Mesodermal cell (in vitro differentiated cells): Measurements from ENCODE around the gene OTUB1.

ENCODE experiments used
- H3K27ac ChIP-seq: 2 replicates; pipeline ENCODE4 v1.7.0; 2013; ENCODE audit warnings: mild to moderate bottlenecking, low read depth, low read length, moderate library complexity; ENCODE audit not compliant: severe bottlenecking
- H3K36me3 ChIP-seq: 2 replicates; pipeline ENCODE4 v1.7.1; 2013; ENCODE audit warnings: mild to moderate bottlenecking, low read length, moderate library complexity; ENCODE audit not compliant: control insufficient read depth, insufficient read depth
- H3K4me1 ChIP-seq: one replicate; pipeline ENCODE4 v1.7.1; 2013; ENCODE audit warnings: mild to moderate bottlenecking, low read length; ENCODE audit not compliant: insufficient read depth, control insufficient read depth, poor library complexity, severe bottlenecking
- H3K4me3 ChIP-seq: 2 replicates; pipeline ENCODE4 v1.7.0; 2013; ENCODE audit warnings: low read length, control low read depth, mild to moderate bottlenecking; ENCODE audit not compliant: insufficient read depth, poor library complexity, severe bottlenecking; ENCODE audit errors: extremely low read depth
- H3K9me3 ChIP-seq: 2 replicates; pipeline ENCODE4 v1.7.1; 2013; ENCODE audit warnings: mild to moderate bottlenecking, low read length, moderate library complexity; ENCODE audit not compliant: control insufficient read depth
- WGBS, 2 experiments: methylation state at CpG; one replicate each; pipeline ENCODE4 v1.1.5; 2013; ENCODE audit warnings: missing lambda C conversion rate in 2 of 2; ENCODE audit not compliant: insufficient coverage in 2 of 2; 5-methylcytosine and 5-hydroxymethylcytosine counted together

The OTUB1 gene

GRCh38 chr11:64015935-64016845 is 30.0 kb downstream of the OTUB1 start:
- no peaks in the 10 kb centered on the region for H3K36me3 ChIP-seq
- H3K4me3 ChIP-seq: no peak overlapping the region
- peaks cover under 1% of the 10 kb centered on the region for H3K4me1 ChIP-seq
- peaks cover under 1% of the 10 kb centered on the region for H3K9me3 ChIP-seq
- WGBS, 2 experiments: 91 to 94% methylated on average over 30 to 32 of the region's 35 CpGs
- no peak overlapping the region for H3K27ac ChIP-seq

GRCh38 chr11:64017945-64018224 is 31.6 kb downstream of the OTUB1 start:
- no peak overlapping the region for H3K27ac ChIP-seq
- H3K4me3 ChIP-seq: no peak overlapping the region
- no peaks in the 10 kb centered on the region for H3K36me3 ChIP-seq
- WGBS, 2 experiments: 97 to 98% methylated on average over 6 of the region's 7 CpGs
- H3K9me3 ChIP-seq: no peaks in the 10 kb centered on the region
- peaks cover 12% of the 10 kb centered on the region for H3K4me1 ChIP-seq

- WGBS, 2 experiments: 91 to 95% methylated on average over 3 to 7 of the region's 8 CpGs
- Histone ChIP-seq H3K27ac (no peak overlapping the region), H3K36me3 (no peaks in the 10 kb centered on the region), H3K9me3 (no peaks in the 10 kb centered on the region), H3K4me3 (no peak overlapping the region), H3K4me1 (peaks cover 13% of the 10 kb centered on the region)
These were observed 32.1 kb downstream of the OTUB1 start for GRCh38 chr11:64018310-64018709.

DNA sequence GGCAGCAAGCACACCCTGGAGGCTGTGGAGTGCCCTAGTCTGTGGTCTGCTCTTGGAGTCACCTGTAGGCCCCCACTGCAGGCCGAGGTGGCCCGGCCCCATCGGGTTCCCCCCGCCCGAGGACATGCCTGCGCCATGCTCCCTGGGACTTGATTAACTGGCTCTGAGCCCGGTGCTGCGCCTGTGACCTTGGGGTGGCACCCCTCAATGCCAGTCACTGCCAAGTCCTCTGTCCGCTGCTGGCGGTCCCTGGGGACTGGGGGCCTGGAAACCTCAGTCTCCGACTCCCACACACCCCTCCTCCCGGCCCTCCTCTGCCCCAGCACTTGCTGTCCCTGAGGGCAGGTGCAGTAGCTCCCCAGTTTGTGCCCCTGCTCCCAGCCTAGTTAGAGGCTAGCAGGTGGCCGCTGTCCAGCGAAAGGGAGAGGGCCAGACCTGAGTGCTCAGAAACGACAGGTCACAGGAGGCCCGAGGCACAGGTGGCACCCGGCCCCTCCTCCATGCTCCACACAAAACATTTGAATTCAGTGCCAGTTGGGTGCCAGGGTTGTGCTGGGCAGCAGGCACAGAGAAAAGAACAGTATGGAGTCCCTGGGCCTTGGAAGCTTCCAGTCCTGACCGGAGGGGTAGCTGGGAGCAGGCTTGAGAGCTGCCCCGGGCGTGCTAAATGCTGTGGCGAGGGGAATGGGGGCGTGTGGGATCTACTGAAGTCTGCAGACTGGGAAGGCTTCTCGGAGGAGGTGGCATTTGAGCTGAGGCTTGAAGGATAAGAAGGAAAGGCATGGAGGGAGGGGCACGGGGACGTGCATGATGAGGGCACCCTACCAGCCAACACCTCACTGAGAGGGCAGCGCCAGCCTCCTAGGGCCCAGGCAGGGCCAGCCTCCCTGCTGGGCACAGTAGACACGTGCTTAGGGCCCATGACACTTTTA is 33.1 kb downstream of the OTUB1 start:
- Histone ChIP-seq H3K36me3 (no peaks in the 10 kb centered on the region), H3K9me3 (no peaks in the 10 kb centered on the region), H3K4me1 (peaks cover 20% of the 10 kb centered on the region), H3K4me3 (no peak overlapping the region), H3K27ac (no peak overlapping the region)
- 87 to 93% methylated on average over 17 to 22 of the region's 27 CpGs for WGBS, 2 experiments

GRCh38 chr11:64020976-64021756 is 34.9 kb downstream of the OTUB1 start:
- Histone ChIP-seq H3K4me3 (no peak overlapping the region), H3K36me3 (no peaks in the 10 kb centered on the region), H3K27ac (no peak overlapping the region), H3K9me3 (no peaks in the 10 kb centered on the region), H3K4me1 (peaks cover 28% of the 10 kb centered on the region)
- 72 to 73% methylated on average over 16 to 18 of the region's 22 CpGs for WGBS, 2 experiments

DNA sequence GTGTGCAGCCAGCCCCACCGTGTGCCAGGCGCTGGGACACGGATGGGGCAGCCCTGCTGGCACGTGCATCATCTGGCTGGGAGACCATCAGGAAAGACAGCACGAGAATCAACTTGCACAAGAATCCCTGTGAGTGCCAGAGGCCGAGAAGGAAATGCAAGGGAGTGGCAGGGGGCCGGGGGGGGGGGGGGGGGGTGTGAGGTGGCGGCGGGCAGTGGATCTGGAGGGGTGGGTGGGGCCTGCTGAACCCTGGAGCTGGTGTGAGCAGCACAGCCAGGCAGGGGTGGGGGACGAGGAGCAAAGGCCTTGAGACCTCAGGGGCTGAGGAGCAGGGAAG is 35.5 kb downstream of the OTUB1 start:
- Histone ChIP-seq H3K27ac (no peak overlapping the region), H3K4me3 (no peak overlapping the region), H3K4me1 (peaks cover 28% of the 10 kb centered on the region), H3K36me3 (no peaks in the 10 kb centered on the region), H3K9me3 (no peaks in the 10 kb centered on the region)
- WGBS, 2 experiments: 12 to 14% methylated on average over 5 of the region's 10 CpGs

DNA sequence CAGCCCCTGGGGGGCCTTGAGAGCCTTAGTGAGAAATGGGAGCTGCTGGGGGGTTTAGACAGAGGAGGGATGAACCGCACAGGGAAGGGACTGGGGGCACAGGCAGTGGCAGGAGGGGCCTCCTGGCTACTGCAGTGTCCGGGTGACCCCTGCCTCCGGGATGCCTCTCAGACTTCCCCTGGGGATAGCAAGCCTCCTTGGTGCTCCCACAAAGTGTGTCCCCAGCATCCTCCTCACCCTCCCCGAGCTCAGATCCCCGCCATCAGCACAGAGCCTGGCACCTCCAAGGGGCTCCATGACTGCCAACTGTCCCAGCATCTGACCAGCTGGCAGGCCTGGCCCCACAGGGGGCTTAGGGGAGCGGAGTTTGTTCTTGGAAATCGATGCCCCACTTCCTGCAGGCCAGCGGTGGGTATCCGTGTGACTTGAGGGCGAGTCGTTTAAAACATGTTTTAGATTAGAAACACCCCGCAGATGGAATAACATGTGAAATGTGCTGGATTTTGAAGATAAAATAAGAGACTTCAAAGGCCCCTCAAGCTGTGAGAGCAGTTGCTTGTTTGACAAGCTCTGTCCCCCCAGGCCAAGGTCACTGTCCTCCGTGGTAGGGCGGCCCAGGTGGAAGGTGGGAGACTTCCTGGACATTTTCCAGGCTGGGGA is 36.0 kb downstream of the OTUB1 start:
- peaks cover 30% of the 10 kb centered on the region for H3K4me1 ChIP-seq
- H3K27ac ChIP-seq: no peak overlapping the region
- 76% methylated on average over 11 to 13 of the region's 14 CpGs for WGBS, 2 experiments
- no peaks in the 10 kb centered on the region for H3K36me3 ChIP-seq
- no peaks in the 10 kb centered on the region for H3K9me3 ChIP-seq
- no peak overlapping the region for H3K4me3 ChIP-seq

DNA sequence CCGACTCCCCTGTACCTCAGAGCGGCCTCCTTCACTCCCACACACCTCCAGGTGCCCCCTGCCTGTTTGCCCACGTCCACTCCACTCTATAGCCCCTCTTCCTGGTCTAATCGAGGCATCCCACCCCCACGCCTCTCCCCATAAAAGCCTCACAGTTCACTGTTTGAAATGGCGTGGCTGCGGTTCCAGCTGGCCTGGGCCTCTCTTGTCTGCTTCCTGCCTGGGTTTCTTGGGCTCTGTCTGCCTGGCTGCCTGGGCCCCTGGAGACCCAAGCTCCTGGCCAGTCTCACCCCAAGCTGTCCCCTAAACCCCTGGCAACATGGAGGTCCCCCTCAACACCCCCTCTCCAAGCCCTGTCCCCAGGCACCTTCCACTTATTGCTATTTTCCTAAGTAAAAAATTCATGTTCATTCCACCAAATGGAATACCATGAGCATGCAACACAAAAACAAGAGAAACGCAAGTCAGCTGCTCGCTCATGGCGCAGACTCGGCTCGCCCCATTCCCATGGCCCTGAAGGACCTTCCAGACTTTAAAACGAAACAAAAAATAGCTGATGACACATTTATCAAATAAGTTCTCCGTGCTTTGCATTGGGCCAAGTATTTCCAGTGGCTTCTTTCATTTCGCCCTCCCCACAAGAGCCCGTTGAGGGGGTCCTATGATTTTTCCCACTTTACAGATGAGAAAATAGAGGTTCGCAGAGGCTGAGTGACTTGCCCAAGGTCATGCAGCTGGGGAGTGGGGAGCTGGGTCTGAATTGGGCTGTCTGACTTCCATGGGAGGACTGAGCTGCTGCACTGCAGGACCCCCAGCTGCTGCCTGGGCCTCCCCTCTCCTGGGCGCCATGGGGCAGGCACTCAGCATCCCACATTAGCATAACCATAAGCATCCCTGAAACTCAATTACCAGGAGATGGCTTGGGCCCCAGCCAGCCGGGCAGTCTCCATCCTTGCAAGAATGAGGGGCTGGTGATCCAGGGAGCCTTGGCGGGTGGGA is 37.8 kb downstream of the OTUB1 start:
- Histone ChIP-seq H3K4me1 (peaks cover 46% of the 10 kb centered on the region), H3K27ac (no peak overlapping the region), H3K36me3 (no peaks in the 10 kb centered on the region), H3K4me3 (no peak overlapping the region), H3K9me3 (no peaks in the 10 kb centered on the region)
- 86 to 87% methylated on average over 17 of the region's 20 CpGs for WGBS, 2 experiments

GRCh38 chr11:64025205-64025604 is 39.0 kb downstream of the OTUB1 start:
- Histone ChIP-seq H3K4me1 (peaks cover 56% of the 10 kb centered on the region), H3K9me3 (no peaks in the 10 kb centered on the region), H3K4me3 (no peak overlapping the region), H3K27ac (no peak overlapping the region), H3K36me3 (no peaks in the 10 kb centered on the region)
- WGBS, 2 experiments: 7 to 18% methylated on average over 3 to 4 of the region's 4 CpGs
